Measurements from ENCODE around the gene MYO9B. TPM values are rescaled to one million over a fixed set of nuclear protein-coding genes. Genes with fewer than 3 reads are reported as not detected.

The MYO9B gene
- total RNA-seq, 1 donor from 2014 or later = 38.1 TPM

GRCh38 chr19:17108453-17108784 lies 32.8 kb downstream of the MYO9B start:
- intact Hi-C loops (cut with micrococcal nuclease) = no loop called here

GRCh38 chr19:17109300-17109699 lies 33.7 kb downstream of the MYO9B start:
- intact Hi-C loops (cut with micrococcal nuclease) = no loop called here
- ATAC-seq (no peak), DNase-seq (no peak)

More at GRCh38 chr19:17108453-17108784, 32.8 kb downstream of the MYO9B start:
- ATAC-seq (no peak), DNase-seq (no peak)

DNA sequence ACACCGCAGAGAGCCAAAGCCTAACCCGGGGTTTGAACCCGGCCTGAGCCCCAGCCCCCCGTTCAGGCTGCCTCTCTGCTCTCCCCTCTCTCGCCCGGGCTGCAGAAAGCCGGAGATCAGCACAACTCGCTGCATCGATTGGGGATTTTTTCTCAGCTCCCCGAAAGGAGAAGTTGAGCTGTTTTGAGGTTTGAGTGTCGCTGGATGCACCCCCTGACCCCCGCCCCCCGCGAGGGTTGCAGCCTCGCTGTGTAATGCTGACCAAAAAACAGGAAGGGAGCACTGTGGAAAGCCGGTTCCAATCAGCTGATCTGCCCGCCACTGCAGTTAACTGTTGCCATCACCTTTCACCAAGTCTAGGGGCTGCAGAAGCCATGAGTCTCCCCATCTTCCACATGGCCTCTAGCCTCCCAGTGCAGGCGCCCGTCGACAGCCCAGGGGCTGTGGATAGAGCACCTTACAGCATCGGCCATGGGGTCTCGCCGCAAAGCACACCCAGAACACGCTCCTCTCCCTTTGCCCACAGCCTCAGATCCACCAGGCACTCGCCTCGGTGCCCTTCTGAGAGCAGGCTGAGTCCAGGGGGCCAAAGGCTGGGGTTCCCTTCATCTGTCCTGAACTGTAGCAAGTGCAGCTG lies 34.5 kb downstream of the MYO9B start:
- DNase-seq (peak; percentile 72), ATAC-seq (peak; percentile 37)
- intact Hi-C loops (cut with micrococcal nuclease) = no loop called here

DNA sequence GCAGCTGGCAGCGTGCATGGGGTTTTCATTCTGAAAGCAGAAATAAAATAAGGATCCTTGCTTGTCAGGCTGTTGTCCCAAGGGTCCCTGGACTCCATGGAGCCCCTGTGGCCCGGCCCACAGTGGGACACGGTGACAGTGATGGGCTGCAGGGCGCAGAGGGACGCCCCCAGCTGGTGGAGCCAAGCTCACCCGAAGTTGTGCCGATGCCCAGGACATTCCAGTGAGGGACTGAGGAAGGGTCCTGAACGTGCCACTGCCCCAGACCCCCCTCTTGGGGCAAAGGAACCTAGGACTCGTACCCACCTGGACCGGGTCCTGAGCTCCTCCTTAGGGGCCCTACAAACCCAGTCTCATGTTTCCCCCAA lies 35.0 kb downstream of the MYO9B start:
- no peak for ATAC-seq
- intact Hi-C loops (cut with micrococcal nuclease) = no loop called here

DNA sequence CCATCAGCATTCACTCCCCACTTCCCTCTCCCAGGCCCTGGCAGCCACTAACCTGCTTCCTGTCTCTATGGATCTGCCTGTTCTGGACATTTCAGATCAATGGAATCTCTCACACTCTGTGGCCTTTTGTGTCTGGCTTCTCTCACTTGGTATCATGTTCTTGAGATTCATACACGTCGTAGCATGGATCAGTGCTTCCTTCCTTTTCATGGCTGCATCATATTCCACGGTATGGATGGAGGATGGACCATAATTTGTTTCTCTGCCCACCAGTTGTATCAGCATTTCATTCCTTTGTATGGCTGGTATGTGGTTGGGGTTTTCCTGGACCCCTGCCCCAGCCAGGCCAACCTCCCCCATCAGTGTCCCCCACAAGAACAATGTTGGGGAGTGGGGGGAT lies 36.2 kb downstream of the MYO9B start:
- DNase-seq = no peak
- intact Hi-C loops (cut with micrococcal nuclease) = no loop called here

More for the DNA sequence above, 35.0 kb downstream of the MYO9B start:
- no peak for DNase-seq

GRCh38 chr19:17112271-17112670 lies 36.7 kb downstream of the MYO9B start:
- no peak for DNase-seq
- intact Hi-C loops (cut with micrococcal nuclease) = no loop called here
- no peak for ATAC-seq

More for the DNA sequence above, 36.2 kb downstream of the MYO9B start:
- ATAC-seq = no peak

DNA sequence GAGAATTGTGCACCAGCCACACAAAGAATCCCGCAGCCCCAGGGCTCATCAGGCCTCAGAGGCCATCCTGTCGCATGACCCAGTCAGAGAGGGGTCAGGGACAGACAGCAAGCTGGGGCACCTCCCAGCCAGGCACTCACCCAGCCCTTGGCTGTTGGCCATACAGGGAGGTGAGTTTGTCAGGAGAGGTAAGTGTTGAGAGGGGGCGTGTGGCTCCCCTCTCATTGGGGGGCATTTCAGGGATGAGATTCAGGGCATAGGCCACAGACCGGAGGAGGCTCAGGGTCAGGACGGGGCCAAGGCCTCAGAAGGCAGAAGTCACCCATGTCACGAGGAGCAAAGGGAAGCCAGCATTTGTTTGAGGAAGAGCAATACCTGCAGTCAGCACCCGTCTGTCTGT lies 37.1 kb downstream of the MYO9B start:
- peak; percentile 24 for ATAC-seq
- DNase-seq = no peak
- intact Hi-C loops (cut with micrococcal nuclease) = no loop called here

DNA sequence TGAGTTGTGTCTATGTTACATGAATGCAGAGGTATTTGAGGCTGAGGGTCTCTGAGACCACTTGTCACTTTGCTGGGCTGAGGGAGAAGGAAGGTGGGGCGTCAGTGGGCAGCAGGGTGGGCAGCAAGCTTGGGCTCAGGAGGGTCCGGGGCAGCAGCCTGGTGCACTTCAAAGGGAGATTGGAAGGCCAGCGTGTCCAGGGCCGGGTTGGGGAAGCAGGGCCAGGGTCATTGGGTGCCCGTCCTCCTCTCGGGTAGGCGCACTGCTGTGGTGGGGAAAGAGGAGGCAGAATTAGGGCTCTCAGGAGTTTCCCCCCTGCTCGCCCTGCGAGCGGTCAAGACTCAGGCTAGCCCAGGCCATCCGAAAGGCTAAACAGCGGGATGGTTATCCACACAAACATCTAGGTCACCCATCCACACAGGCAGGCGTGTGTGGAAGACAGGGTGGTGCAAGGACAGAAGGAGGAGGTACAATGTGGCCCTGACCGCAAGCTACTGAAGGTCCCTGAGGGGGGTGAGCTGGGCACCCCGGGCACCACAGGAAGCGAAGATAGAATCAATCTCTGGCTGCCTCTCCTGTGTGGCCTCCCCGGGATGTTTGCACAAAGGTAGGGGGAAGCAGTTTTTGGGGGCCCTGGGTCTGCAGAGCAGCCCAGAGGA lies 37.7 kb downstream of the MYO9B start:
- intact Hi-C loops (cut with micrococcal nuclease) = no loop called here
- DNase-seq (no peak), ATAC-seq (peak; percentile 27)

GRCh38 chr19:17114414-17114831 lies 38.8 kb downstream of the MYO9B start:
- DNase-seq = no peak
- ATAC-seq = no peak
- intact Hi-C loops (cut with micrococcal nuclease) = no loop called here

- intact Hi-C loops (cut with micrococcal nuclease) = no loop called here
- no peak for ATAC-seq
- DNase-seq = no peak
These were observed 41.6 kb downstream of the MYO9B start for GRCh38 chr19:17116996-17117702.

DNA sequence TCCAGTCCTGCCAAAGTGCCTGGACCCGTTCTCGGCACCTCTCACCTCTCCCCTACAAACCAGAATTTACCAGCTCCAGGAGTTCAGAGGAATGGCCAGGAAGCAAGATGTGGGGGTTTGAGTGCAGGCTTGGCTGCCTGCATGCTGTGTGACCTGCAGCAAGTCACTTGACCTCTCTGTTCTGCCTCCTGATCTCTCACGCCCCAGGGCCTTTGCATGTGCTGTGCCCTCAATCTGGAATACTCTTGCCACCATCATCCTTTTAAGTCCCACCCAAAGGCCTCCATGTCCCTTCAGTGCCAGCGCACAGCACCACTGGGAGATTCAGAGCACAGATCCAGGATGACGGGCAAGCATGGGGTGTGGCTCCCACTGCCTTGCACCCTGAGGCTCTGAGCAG lies 43.4 kb downstream of the MYO9B start:
- intact Hi-C loops (cut with micrococcal nuclease) = no loop called here
- ATAC-seq (no peak), DNase-seq (no peak)

- no peak for DNase-seq
- intact Hi-C loops (cut with micrococcal nuclease) = no loop called here
- ATAC-seq = no peak
These were observed 46.2 kb downstream of the MYO9B start for GRCh38 chr19:17121736-17122293.

DNA sequence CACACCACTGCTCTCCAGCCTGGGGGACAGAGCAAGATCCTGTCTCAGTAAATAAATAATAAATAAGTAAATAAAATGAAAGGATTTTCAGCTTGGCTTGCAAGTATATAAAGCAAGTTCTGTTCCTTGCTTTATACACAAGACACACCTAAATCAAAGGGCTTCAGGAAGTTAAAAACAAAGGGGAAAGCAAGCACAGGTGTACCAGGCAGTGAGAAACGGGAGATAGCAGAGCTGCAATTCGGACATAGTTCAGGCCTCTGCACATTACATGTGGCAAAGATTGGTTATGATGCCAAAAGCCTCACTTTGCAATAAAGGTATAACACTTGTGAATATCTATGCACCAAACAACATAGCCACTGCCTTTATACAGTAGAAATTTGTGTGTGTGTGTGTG lies 47.5 kb downstream of the MYO9B start:
- intact Hi-C loops (cut with micrococcal nuclease) = no loop called here
- ATAC-seq (no peak), DNase-seq (no peak)

DNA sequence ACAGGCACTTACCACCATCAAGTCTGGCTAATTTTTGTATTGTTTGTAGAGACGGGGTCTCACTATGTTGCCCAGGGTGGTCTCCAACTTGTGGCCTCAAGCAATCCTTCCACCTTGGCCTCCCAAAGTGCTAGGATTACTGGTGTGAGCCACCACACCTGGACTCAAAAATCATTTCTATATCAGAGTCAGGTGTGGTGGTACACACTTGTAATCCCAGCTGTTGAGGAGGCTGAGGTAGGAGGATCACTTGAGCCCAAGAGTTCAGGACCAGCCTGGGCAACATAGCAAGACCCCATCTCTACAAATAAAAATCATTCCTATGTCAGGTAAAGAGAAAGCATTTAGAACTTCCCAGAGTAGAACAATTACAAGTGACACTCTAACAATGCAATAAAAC lies 48.4 kb downstream of the MYO9B start:
- no peak for DNase-seq
- ATAC-seq = no peak
- intact Hi-C loops (cut with micrococcal nuclease) = no loop called here

DNA sequence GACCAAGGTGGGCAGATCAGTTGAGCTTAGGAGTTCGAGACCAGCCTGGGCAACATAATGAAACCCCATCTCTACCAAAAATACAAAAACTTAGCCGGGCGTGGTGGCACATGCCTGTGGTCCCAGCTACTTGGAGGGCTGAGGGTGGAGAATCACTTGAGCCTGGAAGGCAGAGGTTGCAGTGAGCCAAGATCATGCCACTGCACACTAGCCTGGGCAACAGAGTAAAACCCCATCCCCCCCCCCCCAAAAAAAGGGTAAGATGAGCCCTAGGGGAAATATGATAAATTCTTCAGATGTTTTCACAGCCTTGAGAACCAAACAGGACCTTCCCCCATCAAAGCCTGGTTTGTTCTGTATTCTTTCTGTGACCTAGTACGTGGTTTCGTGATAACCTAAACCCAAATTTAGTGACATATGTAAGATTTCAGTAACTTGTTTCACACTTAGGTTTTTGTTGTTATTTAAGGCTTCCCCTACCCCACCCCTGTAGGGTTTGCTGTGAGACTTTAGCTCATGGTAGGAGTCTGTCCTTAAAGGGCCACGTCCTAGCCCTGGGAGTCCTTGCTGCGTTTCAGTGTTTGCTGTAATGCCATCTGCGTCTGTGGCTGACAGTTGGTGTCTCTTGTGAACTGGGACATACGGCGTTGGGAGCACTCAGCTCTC lies 49.6 kb downstream of the MYO9B start:
- no peak for DNase-seq
- peak; percentile 34 for ATAC-seq
- intact Hi-C loops (cut with micrococcal nuclease) = no loop called here

- DNase-seq (peak; percentile 70), ATAC-seq (peak; percentile 81)
- intact Hi-C loops (cut with micrococcal nuclease) = no loop called here
These were observed 50.4 kb downstream of the MYO9B start for GRCh38 chr19:17125728-17126677.

DNA sequence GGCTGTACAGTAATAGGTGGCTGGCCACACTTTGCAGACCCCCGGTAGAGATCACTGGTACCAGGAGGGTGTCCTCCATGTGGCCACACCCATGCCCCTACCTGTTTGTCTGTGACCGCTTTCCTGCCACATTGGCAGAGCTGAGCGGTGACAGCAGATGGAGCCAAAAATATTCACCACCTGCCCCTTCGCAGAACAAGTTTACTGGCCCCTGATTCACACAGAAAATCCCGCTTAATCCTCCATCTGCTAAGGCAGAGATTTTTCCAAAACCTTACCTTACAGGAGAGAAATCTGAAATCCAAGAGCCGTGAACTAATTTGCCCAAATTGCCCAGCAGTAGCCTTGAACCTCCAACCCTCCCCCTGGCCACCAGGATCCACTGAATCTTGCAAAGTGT lies 52.1 kb downstream of the MYO9B start:
- intact Hi-C loops (cut with micrococcal nuclease) = no loop called here
- no peak for DNase-seq
- ATAC-seq = no peak

DNA sequence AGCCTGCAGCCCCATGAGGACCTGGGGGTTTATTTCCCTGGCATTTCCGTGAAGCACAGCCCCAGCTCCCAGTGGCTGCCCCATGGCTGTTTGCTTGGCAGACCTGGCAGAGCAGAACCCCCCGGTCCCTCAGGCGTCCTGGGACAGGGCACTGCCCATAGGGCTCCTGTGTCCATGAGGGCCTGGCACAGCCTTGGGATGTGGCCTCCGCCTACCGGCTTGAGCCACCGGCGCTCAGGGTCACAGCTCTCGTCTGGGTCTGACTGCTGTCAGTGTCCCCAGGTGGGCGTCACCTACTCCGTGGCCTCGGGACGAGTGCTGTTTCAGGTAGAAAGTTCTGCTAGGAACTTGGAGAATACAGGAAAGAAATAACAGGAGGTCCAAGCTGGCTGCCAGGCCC lies 52.8 kb downstream of the MYO9B start:
- intact Hi-C loops (cut with micrococcal nuclease) = no loop called here
- no peak for ATAC-seq
- DNase-seq = no peak

DNA sequence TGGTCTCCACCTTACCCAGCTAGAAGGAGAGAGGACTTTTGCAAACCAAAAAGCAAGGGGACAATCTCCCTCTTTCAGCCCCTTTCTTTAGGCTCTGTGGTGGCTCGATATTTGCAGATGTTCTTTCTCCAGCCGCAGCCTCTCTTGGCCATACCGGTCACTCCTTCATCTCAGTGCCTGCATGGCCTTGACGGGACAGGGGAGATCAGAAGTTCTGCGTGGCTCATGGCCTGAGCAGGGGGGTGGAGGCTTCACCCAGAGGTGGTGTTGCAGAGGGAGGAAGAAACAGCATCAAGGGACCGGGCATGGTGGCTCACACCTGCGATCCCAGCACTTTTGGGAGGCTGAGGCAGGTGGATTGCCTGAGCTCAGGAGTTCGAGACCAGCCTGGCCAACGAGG lies 53.2 kb downstream of the MYO9B start:
- ATAC-seq (no peak), DNase-seq (no peak)
- intact Hi-C loops (cut with micrococcal nuclease) = no loop called here
